Liver (tissue), 9 donors: ENCODE data around the gene RCOR1. TPM values are rescaled to one million over a fixed set of nuclear protein-coding genes. Genes with fewer than 3 reads are reported as not detected.

Source experiments
- DNase-seq: peaks from one replicate; pipeline ENCODE4 v3.0.0-alpha.2; 2017; ENCODE audit warnings: low spot score
- H3K27ac ChIP-seq, 2 donors: one replicate each; pipeline ENCODE4 v1.7.0; 2013; ENCODE audit warnings: inconsistent platforms in 2 of 2, low read length in 2 of 2, control low read depth in 1 of 2, low read depth in 1 of 2, mild to moderate bottlenecking in 1 of 2
- H3K27me3 ChIP-seq, 4 donors: one replicate each; pipeline versions ENCODE4 v1.6.1 to v1.7.0; 2013; ENCODE audit warnings: low read length in 3 of 4, inconsistent platforms in 1 of 4, mild to moderate bottlenecking in 1 of 4, moderate library complexity in 1 of 4; ENCODE audit not compliant: control insufficient read depth in 4 of 4, insufficient read depth in 4 of 4
- H3K36me3 ChIP-seq, 4 donors: one replicate each; pipeline versions ENCODE4 v1.6.1 to v1.7.0; 2013; ENCODE audit warnings: low read length in 3 of 4, mild to moderate bottlenecking in 3 of 4, low read depth in 1 of 4, moderate library complexity in 1 of 4; ENCODE audit not compliant: control insufficient read depth in 4 of 4, insufficient read depth in 3 of 4
- H3K4me1 ChIP-seq, 4 donors: one replicate each; pipeline versions ENCODE4 v1.6.1 to v1.7.0; 2013; ENCODE audit warnings: low read length in 3 of 4, mild to moderate bottlenecking in 3 of 4, moderate library complexity in 1 of 4; ENCODE audit not compliant: control insufficient read depth in 4 of 4, insufficient read depth in 4 of 4
- H3K4me3 ChIP-seq, 3 donors: one replicate each; pipeline versions ENCODE4 v1.6.1 to v1.7.0; 2013; ENCODE audit warnings: low read length in 3 of 3, control low read depth in 1 of 3, low read depth in 1 of 3, mild to moderate bottlenecking in 1 of 3
- H3K9ac ChIP-seq, 2 donors: one replicate each; pipeline ENCODE4 v1.7.0; 2013; ENCODE audit warnings: low read length in 2 of 2, mild to moderate bottlenecking in 2 of 2, moderate library complexity in 2 of 2, control low read depth in 1 of 2, low read depth in 1 of 2
- H3K9me3 ChIP-seq, 4 donors: one replicate each; pipeline versions ENCODE4 v1.6.1 to v1.7.0; 2013; ENCODE audit warnings: low read length in 3 of 4; ENCODE audit not compliant: control insufficient read depth in 4 of 4
- ATF3 ChIP-seq: IDR thresholded peaks from 2 replicates; pipeline ENCODE4 v1.6.1; 2016; ENCODE audit warnings: antibody characterized with exemption
- CTCF ChIP-seq: fragments of 150-350 bp; IDR thresholded peaks from 2 replicates; pipeline ENCODE4 v1.5.1; 2017; ENCODE audit warnings: improper control_type of control experiment, low read depth, low read length; ENCODE audit not compliant: missing input control
- EGR1 ChIP-seq, 2 donors: IDR thresholded peaks; 2 replicates each; pipeline ENCODE4 v1.6.1; 2016 to 2018; ENCODE audit warnings: antibody characterized with exemption in 2 of 2, low read depth in 2 of 2
- FOXA1 ChIP-seq: IDR thresholded peaks from 2 replicates; pipeline ENCODE4 v1.6.1; 2016; ENCODE audit warnings: antibody characterized with exemption
- FOXA2 ChIP-seq: IDR thresholded peaks from 2 replicates; pipeline ENCODE4 v1.6.1; 2016; ENCODE audit warnings: antibody characterized with exemption
- GABPA ChIP-seq, 2 donors: IDR thresholded peaks in 1 of 2; conservative IDR thresholded peaks in 1 of 2; 2 replicates each; pipeline ENCODE4 v1.6.1; 2016; ENCODE audit warnings: antibody characterized with exemption in 2 of 2, mild to moderate bottlenecking in 1 of 2, moderate library complexity in 1 of 2
- HNF4G ChIP-seq: IDR thresholded peaks from 2 replicates; pipeline ENCODE4 v1.6.1; 2016; ENCODE audit warnings: antibody characterized with exemption
- JUND ChIP-seq, 2 donors: IDR thresholded peaks; 2 replicates each; pipeline ENCODE4 v1.6.1; 2016; ENCODE audit warnings: antibody characterized with exemption in 2 of 2
- NR2F2 ChIP-seq: IDR thresholded peaks from 2 replicates; pipeline ENCODE4 v1.6.1; 2016; ENCODE audit warnings: antibody characterized with exemption
- RAD21 ChIP-seq, 2 donors: IDR thresholded peaks; 2 replicates each; pipeline ENCODE4 v1.6.1; 2016; ENCODE audit warnings: antibody characterized with exemption in 2 of 2, mild to moderate bottlenecking in 2 of 2
- REST ChIP-seq: IDR thresholded peaks from 2 replicates; pipeline ENCODE4 v1.6.1; 2016; ENCODE audit warnings: antibody characterized with exemption, mild to moderate bottlenecking
- RXRA ChIP-seq, 2 donors: IDR thresholded peaks; 2 replicates each; pipeline ENCODE4 v1.6.1; 2017 to 2018; ENCODE audit warnings: antibody characterized with exemption in 2 of 2, mild to moderate bottlenecking in 1 of 2
- TAF1 ChIP-seq: conservative IDR thresholded peaks from 2 replicates; pipeline ENCODE4 v1.6.1; 2016; ENCODE audit warnings: antibody characterized with exemption, mild to moderate bottlenecking
- YY1 ChIP-seq: IDR thresholded peaks from 2 replicates; pipeline ENCODE4 v1.6.1; 2016; ENCODE audit warnings: antibody characterized with exemption, mild to moderate bottlenecking
- ZBTB33 ChIP-seq: IDR thresholded peaks from 2 replicates; pipeline ENCODE4 v1.6.1; 2016; ENCODE audit warnings: antibody characterized with exemption
- WGBS: extraction: QIAGEN DNeasy Blood & Tissue Kit; methylation state at CpG from one replicate; pipeline ENCODE4 v1.1.7; 2013; 5-methylcytosine and 5-hydroxymethylcytosine counted together
- polyA plus RNA-seq, 2 donors: library from polyadenylated mRNA; stranded (reverse) in 1 of 2; unstranded in 1 of 2; fragments of 200-250 nt in 1 of 2; fragments of >200 nt in 1 of 2; fragmentation: Nextera tagmentation in 1 of 2; extraction: Ambion mirVana in 1 of 2; gene quantifications; one replicate each; pipeline versions ENCODE4 v1.2.1 to v1.2.3, GENCODE V29; 2013 to 2015
- total RNA-seq, 2 donors: library from RNA; depleted of rRNA; stranded (reverse); fragments of >200 nt; gene quantifications; one replicate each; pipeline ENCODE4 v1.2.3, GENCODE V29; 2014
- donor health status: healthy.
- donor health status: healthy.
- donor health status: healthy.
- donor health status: healthy.
- donor health status: healthy.

The RCOR1 gene
- total and polyA plus RNA-seq, 4 donors = 4.2 to 17.0 (median 5.7) TPM

DNA sequence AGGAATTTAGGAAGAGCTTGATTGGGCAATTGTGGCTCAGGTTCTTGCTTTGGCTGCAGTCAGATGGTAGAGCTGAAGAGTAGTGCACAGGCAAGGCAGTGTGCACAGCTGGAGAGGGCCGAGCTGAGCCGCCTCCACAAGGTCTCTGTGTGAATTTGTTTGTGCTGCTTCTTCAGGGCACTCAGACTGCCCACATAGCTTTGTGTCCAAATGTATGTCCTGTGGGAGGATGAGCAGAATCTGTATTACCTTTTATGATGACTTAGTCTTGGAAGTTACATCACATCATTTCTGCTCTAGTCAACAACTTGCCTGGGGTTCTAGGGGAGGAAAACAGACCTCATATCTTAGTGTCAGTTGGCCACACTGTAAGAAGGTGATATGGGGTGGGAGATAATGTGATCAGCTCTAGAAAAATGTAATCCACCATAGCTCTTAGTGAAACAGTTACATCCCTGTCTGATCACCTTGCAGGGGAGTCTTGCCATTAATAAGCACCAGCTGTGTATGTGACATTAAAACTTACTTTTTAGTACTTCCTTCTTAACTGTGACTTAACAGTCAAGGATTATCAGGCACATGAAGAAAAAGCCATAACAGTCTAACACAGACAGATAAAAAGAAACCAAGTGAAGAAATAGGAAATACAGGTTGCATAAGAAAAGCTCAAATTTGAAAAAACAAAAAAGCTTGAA is 53.4 kb downstream of the RCOR1 start:
- TF ChIP-seq REST (no peak), RAD21 (IDR thresholded peaks at IDR 0.05) (no peak), NR2F2 (no peak), HNF4G (no peak), FOXA2 (no peak), CTCF (no peak), YY1 (no peak), GABPA (IDR thresholded peaks at IDR 0.05 in 1 of 2, conservative IDR thresholded peaks at IDR 0.05 in 1 of 2) (no peak), ZBTB33 (no peak), TAF1 (no peak), ATF3 (no peak)
- no peak overlapping the region for H3K27ac ChIP-seq

DNA sequence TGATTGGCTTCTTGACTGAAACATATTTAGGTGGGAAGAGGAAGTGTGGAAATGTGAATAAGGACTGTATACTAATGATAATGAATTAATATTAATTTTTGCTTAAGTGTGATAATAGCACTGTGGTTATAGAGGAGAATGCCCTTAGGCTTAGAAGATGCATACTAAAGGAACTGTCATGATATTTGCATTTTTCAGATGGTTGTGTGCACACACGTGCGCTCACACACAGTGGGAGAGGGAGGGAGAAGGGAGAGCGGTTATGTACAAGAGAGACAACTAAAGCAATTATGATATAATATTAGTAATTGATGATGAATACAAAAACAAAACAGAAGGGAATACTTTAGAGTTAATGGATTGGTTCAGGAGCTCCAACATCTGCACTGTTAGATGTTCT is 54.2 kb downstream of the RCOR1 start:
- DNase-seq = no peak
- no peak for TF ChIP-seq REST
- TF ChIP-seq TAF1 = no peak
- TF ChIP-seq JUND (IDR thresholded peaks at IDR 0.05) = no peak
- TF ChIP-seq EGR1 (IDR thresholded peaks at IDR 0.05; ENCODE audit: low read depth in 2 of 2) = no peak
- TF ChIP-seq RXRA (IDR thresholded peaks at IDR 0.05) = no peak
- TF ChIP-seq HNF4G = no peak
- TF ChIP-seq FOXA1 = no peak
- no peak for TF ChIP-seq CTCF
- TF ChIP-seq FOXA2 = no peak
- no peak for TF ChIP-seq RAD21 (IDR thresholded peaks at IDR 0.05)
- no peak for TF ChIP-seq ZBTB33

More for the DNA sequence above, 53.4 kb downstream of the RCOR1 start:
- DNase-seq = peak; percentile 37
- H3K36me3 ChIP-seq = no peaks in the 10 kb centered on the region
- no peak overlapping the region for H3K9ac ChIP-seq
- no peaks in the 10 kb centered on the region for H3K9me3 ChIP-seq
- H3K4me3 ChIP-seq = no peak overlapping the region
- 87% methylated on average over 2 of the region's 2 CpGs for WGBS
- H3K27me3 ChIP-seq = no peaks in the 10 kb centered on the region
- no peaks in the 10 kb centered on the region for H3K4me1 ChIP-seq

More for the DNA sequence above, 54.2 kb downstream of the RCOR1 start:
- H3K27ac ChIP-seq = no peak overlapping the region
- H3K9ac ChIP-seq = no peak overlapping the region
- H3K4me1 ChIP-seq = no peaks in the 10 kb centered on the region
- no peaks in the 10 kb centered on the region for H3K36me3 ChIP-seq
- no peaks in the 10 kb centered on the region for H3K27me3 ChIP-seq
- H3K4me3 ChIP-seq = no peak overlapping the region
- 88% methylated on average over 3 of the region's 3 CpGs for WGBS
- no peaks in the 10 kb centered on the region for H3K9me3 ChIP-seq
